Gastroesophageal sphincter (tissue), 3 donors: ENCODE results near the gene MADCAM1.

Experiments
- EP300 ChIP-seq: sonication (generic); formaldehyde crosslinking; IDR thresholded peaks from one replicate; pipeline ENCODE4 v1.6.1; 2017; ENCODE audit warnings: antibody characterized with exemption, mild to moderate bottlenecking
- POLR2A ChIP-seq, 2 donors: fragments of 450-650 bp; IDR thresholded peaks; one replicate each; pipeline ENCODE4 v1.6.1; 2017; ENCODE audit warnings: antibody characterized with exemption in 2 of 2, mild to moderate bottlenecking in 2 of 2, moderate library complexity in 1 of 2
- POLR2AphosphoS5 ChIP-seq: sonication (generic); formaldehyde crosslinking; IDR thresholded peaks from one replicate; pipeline ENCODE4 v1.6.1; 2017; ENCODE audit warnings: antibody characterized with exemption
- TF ChIP-seq, protein P1 (sequence below), 4 experiments: fragments of 200-600 bp in 2 of 4; fragments of 450-650 bp in 2 of 4; sonication (generic) in 1 of 4; IDR thresholded peaks; one replicate each; pipeline ENCODE4 v1.5.1; 2017 to 2019; ENCODE audit warnings: antibody characterized with exemption in 4 of 4, mild to moderate bottlenecking in 2 of 4, moderate library complexity in 2 of 4

DNA sequence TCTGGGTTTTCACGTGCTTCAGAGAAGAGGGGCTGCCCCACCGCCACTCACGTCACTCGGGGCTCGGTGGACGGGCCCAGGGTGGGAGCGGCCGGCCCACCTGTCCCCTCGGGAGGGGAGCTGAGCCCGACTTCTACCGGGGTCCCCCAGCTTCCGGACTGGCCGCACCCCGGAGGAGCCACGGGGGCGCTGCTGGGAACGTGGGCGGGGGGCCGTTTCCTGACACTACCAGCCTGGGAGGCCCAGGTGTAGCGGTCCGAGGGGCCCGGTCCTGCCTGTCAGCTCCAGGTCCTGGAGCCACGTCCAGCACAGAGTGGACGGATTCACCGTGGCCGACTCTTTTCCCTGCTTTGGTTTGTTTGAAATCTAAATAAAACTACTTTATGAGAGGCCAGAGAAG is 45.4 kb downstream of the MADCAM1 start:
- TF ChIP-seq POLR2A (IDR thresholded peaks at IDR 0.05) (no peak), EP300 (no peak), POLR2AphosphoS5 (no peak)
- TF ChIP-seq, protein P1, sequence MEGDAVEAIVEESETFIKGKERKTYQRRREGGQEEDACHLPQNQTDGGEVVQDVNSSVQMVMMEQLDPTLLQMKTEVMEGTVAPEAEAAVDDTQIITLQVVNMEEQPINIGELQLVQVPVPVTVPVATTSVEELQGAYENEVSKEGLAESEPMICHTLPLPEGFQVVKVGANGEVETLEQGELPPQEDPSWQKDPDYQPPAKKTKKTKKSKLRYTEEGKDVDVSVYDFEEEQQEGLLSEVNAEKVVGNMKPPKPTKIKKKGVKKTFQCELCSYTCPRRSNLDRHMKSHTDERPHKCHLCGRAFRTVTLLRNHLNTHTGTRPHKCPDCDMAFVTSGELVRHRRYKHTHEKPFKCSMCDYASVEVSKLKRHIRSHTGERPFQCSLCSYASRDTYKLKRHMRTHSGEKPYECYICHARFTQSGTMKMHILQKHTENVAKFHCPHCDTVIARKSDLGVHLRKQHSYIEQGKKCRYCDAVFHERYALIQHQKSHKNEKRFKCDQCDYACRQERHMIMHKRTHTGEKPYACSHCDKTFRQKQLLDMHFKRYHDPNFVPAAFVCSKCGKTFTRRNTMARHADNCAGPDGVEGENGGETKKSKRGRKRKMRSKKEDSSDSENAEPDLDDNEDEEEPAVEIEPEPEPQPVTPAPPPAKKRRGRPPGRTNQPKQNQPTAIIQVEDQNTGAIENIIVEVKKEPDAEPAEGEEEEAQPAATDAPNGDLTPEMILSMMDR (IDR thresholded peaks at IDR 0.05), result no peak
